H1 (cell line): ENCODE results near the gene PBX3. TPM values are rescaled to one million over a fixed set of nuclear protein-coding genes. Genes with fewer than 3 reads are reported as not detected.

Experiments used
- HDAC6 ChIP-seq: IDR thresholded peaks from one replicate; pipeline ENCODE4 v1.7.1; 2012; ENCODE audit warnings: low read depth, mild to moderate bottlenecking, inconsistent platforms, low read length, moderate library complexity
- NRF1 ChIP-seq: IDR thresholded peaks from 2 replicates; pipeline ENCODE4 v1.6.1; 2011; ENCODE audit warnings: mild to moderate bottlenecking, low read depth, low read length, improper control_type of control experiment
- POLR2A ChIP-seq, 2 experiments: IDR thresholded peaks; 1 replicate in 1 of 2; 2 replicates in 1 of 2; pipeline ENCODE4 v1.6.1; 2011; ENCODE audit warnings: low read depth in 2 of 2, low read length in 2 of 2, mild to moderate bottlenecking in 2 of 2; ENCODE audit errors: control extremely low read depth in 1 of 2
- RAD21 ChIP-seq, 2 experiments: IDR thresholded peaks in 1 of 2; conservative IDR thresholded peaks in 1 of 2; 2 replicates each; pipeline ENCODE4 v1.6.1; 2011; ENCODE audit warnings: low read depth in 2 of 2, low read length in 2 of 2, improper control_type of control experiment in 1 of 2, inconsistent platforms in 1 of 2, mild to moderate bottlenecking in 1 of 2, moderate library complexity in 1 of 2
- RBBP5 ChIP-seq: IDR thresholded peaks from 2 replicates; pipeline ENCODE4 v1.7.1; 2012; ENCODE audit warnings: low read depth, mild to moderate bottlenecking, inconsistent platforms, low read length, moderate library complexity, borderline replicate concordance
- SIX5 ChIP-seq: IDR thresholded peaks from 2 replicates; pipeline ENCODE4 v1.6.1; 2011; ENCODE audit warnings: mild to moderate bottlenecking, low read depth, low read length
- polyA plus RNA-seq, 7 experiments: library from polyadenylated mRNA; depleted of rRNA in 3 of 7; stranded (reverse) in 5 of 7; unstranded in 2 of 7; fragments of >200 nt in 5 of 7; fragments of 200-250 nt in 2 of 7; gene quantifications; 1 replicate in 5 of 7; 2 replicates in 1 of 7; 4 replicates in 1 of 7; pipeline versions ENCODE4 v1.2.1 to v1.2.3, GENCODE V29; 2011 to 2013; ENCODE audit warnings: missing spikeins in 2 of 7, mixed read lengths in 2 of 7
- total RNA-seq: library from RNA; stranded (reverse); fragmentation: NEBNext Ultra II Directional; extraction: Animal tissue kit (Norgen Biotek cat#: 25700); gene quantifications from 2 replicates; pipeline ENCODE4 v1.2.1, GENCODE V29; 2021
- TF ChIP-seq, protein P1 (sequence below): fragments of 300-600 bp; sonication (generic); IDR thresholded peaks from 2 replicates; pipeline ENCODE4 v1.7.1; 2012; ENCODE audit warnings: low read length, moderate library complexity, mild to moderate bottlenecking, inconsistent platforms; ENCODE audit not compliant: insufficient replicate concordance
- TF ChIP-seq, protein P2 (sequence below): IDR thresholded peaks from 2 replicates; pipeline ENCODE4 v1.6.1; 2011; ENCODE audit warnings: low read length, improper control_type of control experiment

PBX3 gene
- total and polyA plus RNA-seq, 2 of the 8 experiments (the other 6 are each of a cell fraction or from before 2014, with no cell fraction given) = 22.7 to 44.3 TPM

DNA sequence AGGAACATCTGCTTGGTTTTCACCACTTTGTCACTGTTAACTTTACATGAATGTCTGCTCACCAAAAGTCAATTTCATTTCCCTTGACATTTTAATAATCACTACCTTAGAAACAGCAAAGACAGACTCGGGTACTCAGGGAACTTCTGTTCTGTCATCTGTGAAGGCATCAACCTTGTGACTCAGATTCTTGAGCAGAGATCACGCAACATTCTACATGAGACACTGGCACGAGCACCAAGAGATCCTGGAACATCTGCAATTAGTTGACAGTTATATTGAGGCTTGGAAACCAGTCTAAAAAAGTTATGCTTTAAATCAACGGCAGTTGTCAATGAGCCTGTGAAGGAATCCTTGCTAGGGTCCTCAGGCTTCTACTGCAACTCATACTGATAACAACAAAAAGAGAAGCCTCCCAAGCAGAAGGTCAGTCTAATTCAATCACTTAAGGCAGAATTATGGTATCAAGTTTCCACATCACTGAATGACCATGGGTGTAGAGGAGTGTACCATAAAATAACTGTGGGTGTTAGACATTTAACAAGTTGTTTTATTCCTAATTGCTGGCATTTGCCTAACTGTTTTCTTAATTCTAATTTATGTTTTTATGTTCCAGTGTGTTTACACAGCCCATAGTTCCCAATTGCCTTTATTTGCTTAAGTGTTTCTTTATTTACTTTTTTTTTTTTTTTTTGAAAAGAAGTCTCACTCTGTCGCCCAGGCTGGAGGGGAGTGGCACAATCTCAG, 3.3 kb upstream of the PBX3 start (continued):
- TF ChIP-seq, protein P1, sequence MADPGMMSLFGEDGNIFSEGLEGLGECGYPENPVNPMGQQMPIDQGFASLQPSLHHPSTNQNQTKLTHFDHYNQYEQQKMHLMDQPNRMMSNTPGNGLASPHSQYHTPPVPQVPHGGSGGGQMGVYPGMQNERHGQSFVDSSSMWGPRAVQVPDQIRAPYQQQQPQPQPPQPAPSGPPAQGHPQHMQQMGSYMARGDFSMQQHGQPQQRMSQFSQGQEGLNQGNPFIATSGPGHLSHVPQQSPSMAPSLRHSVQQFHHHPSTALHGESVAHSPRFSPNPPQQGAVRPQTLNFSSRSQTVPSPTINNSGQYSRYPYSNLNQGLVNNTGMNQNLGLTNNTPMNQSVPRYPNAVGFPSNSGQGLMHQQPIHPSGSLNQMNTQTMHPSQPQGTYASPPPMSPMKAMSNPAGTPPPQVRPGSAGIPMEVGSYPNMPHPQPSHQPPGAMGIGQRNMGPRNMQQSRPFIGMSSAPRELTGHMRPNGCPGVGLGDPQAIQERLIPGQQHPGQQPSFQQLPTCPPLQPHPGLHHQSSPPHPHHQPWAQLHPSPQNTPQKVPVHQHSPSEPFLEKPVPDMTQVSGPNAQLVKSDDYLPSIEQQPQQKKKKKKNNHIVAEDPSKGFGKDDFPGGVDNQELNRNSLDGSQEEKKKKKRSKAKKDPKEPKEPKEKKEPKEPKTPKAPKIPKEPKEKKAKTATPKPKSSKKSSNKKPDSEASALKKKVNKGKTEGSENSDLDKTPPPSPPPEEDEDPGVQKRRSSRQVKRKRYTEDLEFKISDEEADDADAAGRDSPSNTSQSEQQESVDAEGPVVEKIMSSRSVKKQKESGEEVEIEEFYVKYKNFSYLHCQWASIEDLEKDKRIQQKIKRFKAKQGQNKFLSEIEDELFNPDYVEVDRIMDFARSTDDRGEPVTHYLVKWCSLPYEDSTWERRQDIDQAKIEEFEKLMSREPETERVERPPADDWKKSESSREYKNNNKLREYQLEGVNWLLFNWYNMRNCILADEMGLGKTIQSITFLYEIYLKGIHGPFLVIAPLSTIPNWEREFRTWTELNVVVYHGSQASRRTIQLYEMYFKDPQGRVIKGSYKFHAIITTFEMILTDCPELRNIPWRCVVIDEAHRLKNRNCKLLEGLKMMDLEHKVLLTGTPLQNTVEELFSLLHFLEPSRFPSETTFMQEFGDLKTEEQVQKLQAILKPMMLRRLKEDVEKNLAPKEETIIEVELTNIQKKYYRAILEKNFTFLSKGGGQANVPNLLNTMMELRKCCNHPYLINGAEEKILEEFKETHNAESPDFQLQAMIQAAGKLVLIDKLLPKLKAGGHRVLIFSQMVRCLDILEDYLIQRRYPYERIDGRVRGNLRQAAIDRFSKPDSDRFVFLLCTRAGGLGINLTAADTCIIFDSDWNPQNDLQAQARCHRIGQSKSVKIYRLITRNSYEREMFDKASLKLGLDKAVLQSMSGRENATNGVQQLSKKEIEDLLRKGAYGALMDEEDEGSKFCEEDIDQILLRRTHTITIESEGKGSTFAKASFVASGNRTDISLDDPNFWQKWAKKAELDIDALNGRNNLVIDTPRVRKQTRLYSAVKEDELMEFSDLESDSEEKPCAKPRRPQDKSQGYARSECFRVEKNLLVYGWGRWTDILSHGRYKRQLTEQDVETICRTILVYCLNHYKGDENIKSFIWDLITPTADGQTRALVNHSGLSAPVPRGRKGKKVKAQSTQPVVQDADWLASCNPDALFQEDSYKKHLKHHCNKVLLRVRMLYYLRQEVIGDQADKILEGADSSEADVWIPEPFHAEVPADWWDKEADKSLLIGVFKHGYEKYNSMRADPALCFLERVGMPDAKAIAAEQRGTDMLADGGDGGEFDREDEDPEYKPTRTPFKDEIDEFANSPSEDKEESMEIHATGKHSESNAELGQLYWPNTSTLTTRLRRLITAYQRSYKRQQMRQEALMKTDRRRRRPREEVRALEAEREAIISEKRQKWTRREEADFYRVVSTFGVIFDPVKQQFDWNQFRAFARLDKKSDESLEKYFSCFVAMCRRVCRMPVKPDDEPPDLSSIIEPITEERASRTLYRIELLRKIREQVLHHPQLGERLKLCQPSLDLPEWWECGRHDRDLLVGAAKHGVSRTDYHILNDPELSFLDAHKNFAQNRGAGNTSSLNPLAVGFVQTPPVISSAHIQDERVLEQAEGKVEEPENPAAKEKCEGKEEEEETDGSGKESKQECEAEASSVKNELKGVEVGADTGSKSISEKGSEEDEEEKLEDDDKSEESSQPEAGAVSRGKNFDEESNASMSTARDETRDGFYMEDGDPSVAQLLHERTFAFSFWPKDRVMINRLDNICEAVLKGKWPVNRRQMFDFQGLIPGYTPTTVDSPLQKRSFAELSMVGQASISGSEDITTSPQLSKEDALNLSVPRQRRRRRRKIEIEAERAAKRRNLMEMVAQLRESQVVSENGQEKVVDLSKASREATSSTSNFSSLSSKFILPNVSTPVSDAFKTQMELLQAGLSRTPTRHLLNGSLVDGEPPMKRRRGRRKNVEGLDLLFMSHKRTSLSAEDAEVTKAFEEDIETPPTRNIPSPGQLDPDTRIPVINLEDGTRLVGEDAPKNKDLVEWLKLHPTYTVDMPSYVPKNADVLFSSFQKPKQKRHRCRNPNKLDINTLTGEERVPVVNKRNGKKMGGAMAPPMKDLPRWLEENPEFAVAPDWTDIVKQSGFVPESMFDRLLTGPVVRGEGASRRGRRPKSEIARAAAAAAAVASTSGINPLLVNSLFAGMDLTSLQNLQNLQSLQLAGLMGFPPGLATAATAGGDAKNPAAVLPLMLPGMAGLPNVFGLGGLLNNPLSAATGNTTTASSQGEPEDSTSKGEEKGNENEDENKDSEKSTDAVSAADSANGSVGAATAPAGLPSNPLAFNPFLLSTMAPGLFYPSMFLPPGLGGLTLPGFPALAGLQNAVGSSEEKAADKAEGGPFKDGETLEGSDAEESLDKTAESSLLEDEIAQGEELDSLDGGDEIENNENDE = no peak
- no peak for TF ChIP-seq SIX5
- TF ChIP-seq POLR2A (IDR thresholded peaks at IDR 0.05; ENCODE audit: control extremely low read depth in 1 of 2, low read depth in 2 of 2, low read length in 2 of 2) = no peak
- TF ChIP-seq, protein P2, sequence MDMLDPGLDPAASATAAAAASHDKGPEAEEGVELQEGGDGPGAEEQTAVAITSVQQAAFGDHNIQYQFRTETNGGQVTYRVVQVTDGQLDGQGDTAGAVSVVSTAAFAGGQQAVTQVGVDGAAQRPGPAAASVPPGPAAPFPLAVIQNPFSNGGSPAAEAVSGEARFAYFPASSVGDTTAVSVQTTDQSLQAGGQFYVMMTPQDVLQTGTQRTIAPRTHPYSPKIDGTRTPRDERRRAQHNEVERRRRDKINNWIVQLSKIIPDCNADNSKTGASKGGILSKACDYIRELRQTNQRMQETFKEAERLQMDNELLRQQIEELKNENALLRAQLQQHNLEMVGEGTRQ = no peak
- no peak for TF ChIP-seq HDAC6
- TF ChIP-seq RBBP5 = no peak
- no peak for TF ChIP-seq RAD21 (IDR thresholded peaks at IDR 0.05 in 1 of 2, conservative IDR thresholded peaks at IDR 0.05 in 1 of 2; ENCODE audit: low read depth in 2 of 2, low read length in 2 of 2)
- TF ChIP-seq NRF1 = no peak
